HuH-7 (cell line): Measurements from ENCODE around the gene PPARA.
"Not testable (repeated sequence)": the region's sequence is repeated elsewhere in the genome, so short reads cannot be mapped to it uniquely, and the experiment has no call there.

Source experiments
- DNase-seq: peaks from one replicate; pipeline ENCODE4 v3.0.0; 2011; ENCODE audit warnings: low spot score

Gene PPARA

GRCh38 chr22:46244771-46245170 lies 94.4 kb downstream of the PPARA start:
- DNase-seq, result no peak

- no peak for DNase-seq
These were observed 95.2 kb downstream of the PPARA start for GRCh38 chr22:46245511-46245910.

GRCh38 chr22:46246178-46246577 lies 95.9 kb downstream of the PPARA start:
- DNase-seq, result no peak

GRCh38 chr22:46247443-46247975 lies 97.2 kb downstream of the PPARA start:
- no peak for DNase-seq

- peak; percentile 95 for DNase-seq
These were observed 99.9 kb downstream of the PPARA start, which contains the start of gene CDPF1 for GRCh38 chr22:46250035-46250782. TSS of gene CDPF1 (minus strand) at chr22:46250293. CDS start at chr22:46248284, 2,009 bp downstream.

GRCh38 chr22:46250783-46251125 lies 100.4 kb downstream of the PPARA start:
- DNase-seq, result no peak

- DNase-seq, result no peak
These were observed 100.9 kb downstream of the PPARA start for GRCh38 chr22:46251266-46251665.

GRCh38 chr22:46251816-46252380 lies 101.6 kb downstream of the PPARA start:
- no peak for DNase-seq

GRCh38 chr22:46256358-46256958 lies 106.1 kb downstream of the PPARA start:
- DNase-seq, result no peak

- no peak for DNase-seq
These were observed 109.0 kb downstream of the PPARA start for GRCh38 chr22:46259374-46259773.

- DNase-seq, result no peak
These were observed 109.7 kb downstream of the PPARA start for GRCh38 chr22:46260038-46260437.

- no peak for DNase-seq
These were observed 112.3 kb downstream of the PPARA start for GRCh38 chr22:46262449-46263215.

GRCh38 chr22:46263216-46263590 lies 112.9 kb downstream of the PPARA start, which contains the start of gene PKDREJ:
TSS of gene PKDREJ (minus strand) at chr22:46263343. CDS start at chr22:46263322, 21 bp downstream.
- DNase-seq, result no peak

GRCh38 chr22:46264520-46264919 lies 114.2 kb downstream of the PPARA start:
- not testable (repeated sequence) for DNase-seq

GRCh38 chr22:46265627-46266026 lies 115.3 kb downstream of the PPARA start:
- not testable (repeated sequence) for DNase-seq

GRCh38 chr22:46267431-46268279 lies 117.3 kb downstream of the PPARA start, which contains the start of gene TTC38:
TSS of gene TTC38 (plus strand) at chr22:46268008. CDS start at chr22:46268040, 32 bp downstream.
- peak; percentile 98 for DNase-seq

GRCh38 chr22:46269564-46269963 lies 119.2 kb downstream of the PPARA start:
- DNase-seq, result no peak

GRCh38 chr22:46272196-46272595 lies 121.9 kb downstream of the PPARA start:
- DNase-seq, result no peak

- no peak for DNase-seq
These were observed 122.6 kb downstream of the PPARA start for GRCh38 chr22:46272762-46273431.

- DNase-seq, result no peak
These were observed 123.3 kb downstream of the PPARA start for GRCh38 chr22:46273432-46274148.
